ENCODE measurements around the gene VWF.

DNA sequence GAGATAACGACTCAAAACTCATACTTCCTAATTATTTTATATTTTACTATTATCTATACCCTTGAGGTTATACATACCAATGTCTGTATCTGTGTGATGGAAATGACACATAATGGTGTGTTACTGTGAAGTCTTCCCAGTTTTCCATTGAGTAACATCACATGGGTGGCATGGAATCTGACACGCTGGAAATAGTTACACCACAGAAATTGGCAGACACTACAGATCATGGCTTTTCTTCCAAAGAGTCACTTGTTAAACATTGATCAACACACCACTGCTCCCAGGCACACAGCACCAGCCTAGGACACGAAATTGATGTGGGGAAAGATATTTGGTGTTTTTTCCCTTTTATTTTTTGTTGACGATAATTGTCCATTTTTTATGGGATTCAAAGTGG lies 33.0 kb upstream of the VWF start:
- TF ChIP-seq, protein P1, sequence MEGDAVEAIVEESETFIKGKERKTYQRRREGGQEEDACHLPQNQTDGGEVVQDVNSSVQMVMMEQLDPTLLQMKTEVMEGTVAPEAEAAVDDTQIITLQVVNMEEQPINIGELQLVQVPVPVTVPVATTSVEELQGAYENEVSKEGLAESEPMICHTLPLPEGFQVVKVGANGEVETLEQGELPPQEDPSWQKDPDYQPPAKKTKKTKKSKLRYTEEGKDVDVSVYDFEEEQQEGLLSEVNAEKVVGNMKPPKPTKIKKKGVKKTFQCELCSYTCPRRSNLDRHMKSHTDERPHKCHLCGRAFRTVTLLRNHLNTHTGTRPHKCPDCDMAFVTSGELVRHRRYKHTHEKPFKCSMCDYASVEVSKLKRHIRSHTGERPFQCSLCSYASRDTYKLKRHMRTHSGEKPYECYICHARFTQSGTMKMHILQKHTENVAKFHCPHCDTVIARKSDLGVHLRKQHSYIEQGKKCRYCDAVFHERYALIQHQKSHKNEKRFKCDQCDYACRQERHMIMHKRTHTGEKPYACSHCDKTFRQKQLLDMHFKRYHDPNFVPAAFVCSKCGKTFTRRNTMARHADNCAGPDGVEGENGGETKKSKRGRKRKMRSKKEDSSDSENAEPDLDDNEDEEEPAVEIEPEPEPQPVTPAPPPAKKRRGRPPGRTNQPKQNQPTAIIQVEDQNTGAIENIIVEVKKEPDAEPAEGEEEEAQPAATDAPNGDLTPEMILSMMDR (IDR thresholded peaks at IDR 0.05; ENCODE audit: insufficient read depth, low read length): no peak
- TF ChIP-seq, protein P2, sequence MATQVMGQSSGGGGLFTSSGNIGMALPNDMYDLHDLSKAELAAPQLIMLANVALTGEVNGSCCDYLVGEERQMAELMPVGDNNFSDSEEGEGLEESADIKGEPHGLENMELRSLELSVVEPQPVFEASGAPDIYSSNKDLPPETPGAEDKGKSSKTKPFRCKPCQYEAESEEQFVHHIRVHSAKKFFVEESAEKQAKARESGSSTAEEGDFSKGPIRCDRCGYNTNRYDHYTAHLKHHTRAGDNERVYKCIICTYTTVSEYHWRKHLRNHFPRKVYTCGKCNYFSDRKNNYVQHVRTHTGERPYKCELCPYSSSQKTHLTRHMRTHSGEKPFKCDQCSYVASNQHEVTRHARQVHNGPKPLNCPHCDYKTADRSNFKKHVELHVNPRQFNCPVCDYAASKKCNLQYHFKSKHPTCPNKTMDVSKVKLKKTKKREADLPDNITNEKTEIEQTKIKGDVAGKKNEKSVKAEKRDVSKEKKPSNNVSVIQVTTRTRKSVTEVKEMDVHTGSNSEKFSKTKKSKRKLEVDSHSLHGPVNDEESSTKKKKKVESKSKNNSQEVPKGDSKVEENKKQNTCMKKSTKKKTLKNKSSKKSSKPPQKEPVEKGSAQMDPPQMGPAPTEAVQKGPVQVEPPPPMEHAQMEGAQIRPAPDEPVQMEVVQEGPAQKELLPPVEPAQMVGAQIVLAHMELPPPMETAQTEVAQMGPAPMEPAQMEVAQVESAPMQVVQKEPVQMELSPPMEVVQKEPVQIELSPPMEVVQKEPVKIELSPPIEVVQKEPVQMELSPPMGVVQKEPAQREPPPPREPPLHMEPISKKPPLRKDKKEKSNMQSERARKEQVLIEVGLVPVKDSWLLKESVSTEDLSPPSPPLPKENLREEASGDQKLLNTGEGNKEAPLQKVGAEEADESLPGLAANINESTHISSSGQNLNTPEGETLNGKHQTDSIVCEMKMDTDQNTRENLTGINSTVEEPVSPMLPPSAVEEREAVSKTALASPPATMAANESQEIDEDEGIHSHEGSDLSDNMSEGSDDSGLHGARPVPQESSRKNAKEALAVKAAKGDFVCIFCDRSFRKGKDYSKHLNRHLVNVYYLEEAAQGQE (IDR thresholded peaks at IDR 0.05; ENCODE audit: insufficient replicate concordance, low read depth): no peak
